Measurements from ENCODE around the gene MFF.
A peak's percentile ranks its signal among the peaks of the same experiment; 100 is the strongest.

MFF gene

DNA sequence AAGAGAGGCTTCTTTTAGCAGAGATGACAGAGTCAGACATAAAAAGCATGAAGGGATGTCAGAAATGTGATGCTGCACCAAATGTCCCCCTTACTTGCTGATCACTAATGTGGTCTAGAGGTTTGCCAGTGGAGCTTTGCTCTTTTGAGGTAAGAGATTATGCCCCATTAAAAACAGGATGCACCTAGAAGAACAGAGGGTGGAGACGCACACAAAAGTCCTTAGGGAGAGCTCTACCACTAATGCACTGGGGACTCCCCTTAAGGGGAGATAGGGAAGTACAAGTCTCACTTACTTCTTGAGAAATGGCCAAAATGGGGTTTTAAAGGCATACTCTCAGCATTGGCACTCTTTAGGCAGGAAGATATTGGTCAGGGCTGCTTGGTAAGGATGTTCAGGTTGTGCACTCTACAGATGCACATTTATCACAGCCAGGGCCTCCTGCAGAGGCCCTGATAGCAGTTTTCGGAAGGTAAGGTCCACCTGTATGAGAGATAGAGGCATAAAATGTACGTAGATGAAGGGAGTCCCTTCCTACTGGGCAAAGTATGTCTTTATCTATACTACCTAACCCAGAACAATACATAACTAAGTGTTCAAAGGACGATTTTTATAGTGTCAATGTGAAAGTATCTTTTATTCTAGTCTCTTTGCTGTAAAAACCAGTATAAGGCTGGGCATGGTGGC, 79.7 kb downstream of the MFF start:
- H3K4me3 ChIP-seq (ENCODE audit: insufficient read depth, low read length, poor library complexity, severe bottlenecking), result no peak overlapping the region
- no peak overlapping the region for H3K4me2 ChIP-seq (ENCODE audit: low read depth, low read length, poor library complexity, severe bottlenecking)
- TF ChIP-seq CTCF (IDR thresholded peaks at IDR 0.05; ENCODE audit: insufficient read depth, low read length, poor library complexity, severe bottlenecking), result no peak
- no peak for TF ChIP-seq EZH2phosphoT487 (conservative IDR thresholded peaks at IDR 0.05; ENCODE audit: low read length)
- H3F3A ChIP-seq (ENCODE audit: insufficient read depth), result no peaks in the 10 kb centered on the region
- H3K9me2 ChIP-seq (replicated peaks; ENCODE audit: insufficient read depth, low read length), result no peaks in the 10 kb centered on the region
- H3K9me3 ChIP-seq (ENCODE audit: insufficient read depth, low read length), result no peaks in the 10 kb centered on the region
- no peak overlapping the region for H3K27ac ChIP-seq (ENCODE audit: low read depth, low read length)
- no peaks in the 10 kb centered on the region for H3K36me3 ChIP-seq (ENCODE audit: low read length)
- no peaks in the 10 kb centered on the region for H3K79me2 ChIP-seq (ENCODE audit: insufficient read depth, low read length)
- no peaks in the 10 kb centered on the region for H4K20me1 ChIP-seq (ENCODE audit: low read depth, low read length)
- H2AFZ ChIP-seq (ENCODE audit: low read depth, low read length, severe bottlenecking), result no peak overlapping the region
- H3K9ac ChIP-seq (ENCODE audit: low read length), result no peak overlapping the region
- H3K27me3 ChIP-seq (ENCODE audit: low read length), result no peaks in the 10 kb centered on the region

DNA sequence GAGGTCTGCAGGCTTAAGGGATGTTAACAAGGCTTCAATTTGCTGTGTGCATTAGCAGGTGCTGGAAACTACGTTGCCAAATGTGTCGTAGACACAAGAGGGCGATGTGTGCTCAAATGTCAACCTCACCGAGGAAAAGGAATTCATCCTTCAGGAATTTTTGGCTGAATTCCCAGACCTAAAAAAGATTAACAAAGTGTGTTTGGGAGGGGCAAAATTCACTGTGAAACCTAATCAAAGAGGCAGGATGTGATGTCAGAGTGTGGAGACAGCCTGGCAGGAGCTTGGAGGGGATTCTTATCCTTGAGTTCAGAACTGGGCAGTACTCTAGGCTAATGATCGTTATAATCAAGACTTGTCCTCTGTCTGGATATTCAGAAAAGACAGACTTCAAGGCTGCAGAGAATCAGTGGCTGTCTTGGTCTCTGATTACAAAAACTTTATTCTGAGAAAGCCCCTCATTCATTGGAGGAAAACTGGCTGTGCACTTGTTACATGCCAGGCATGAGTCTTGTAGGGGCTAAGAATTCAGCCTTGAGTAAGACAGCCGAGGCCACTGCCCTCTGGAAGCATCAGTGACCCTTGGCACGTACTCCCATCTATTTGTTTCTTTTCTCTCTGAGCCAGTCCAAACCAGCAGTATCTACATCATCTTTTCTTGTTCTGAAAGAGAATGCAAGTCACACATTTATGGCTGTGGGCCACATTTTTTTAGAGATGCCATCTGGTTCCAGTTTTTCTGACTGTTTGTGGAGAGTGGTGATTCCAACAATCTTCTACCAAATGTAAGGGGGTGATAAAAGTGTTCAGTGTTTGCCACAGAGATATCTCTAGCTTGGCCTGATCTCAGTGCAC, 81.4 kb downstream of the MFF start:
- no peaks in the 10 kb centered on the region for H4K20me1 ChIP-seq (ENCODE audit: low read depth, low read length)
- no peaks in the 10 kb centered on the region for H3K9me3 ChIP-seq (ENCODE audit: insufficient read depth, low read length)
- H2AFZ ChIP-seq (ENCODE audit: low read depth, low read length, severe bottlenecking), result no peak overlapping the region
- H3K36me3 ChIP-seq (ENCODE audit: low read length), result no peaks in the 10 kb centered on the region
- no peak overlapping the region for H3K4me2 ChIP-seq (ENCODE audit: low read depth, low read length, poor library complexity, severe bottlenecking)
- no peak overlapping the region for H3K27ac ChIP-seq (ENCODE audit: low read depth, low read length)
- TF ChIP-seq CTCF (IDR thresholded peaks at IDR 0.05; ENCODE audit: insufficient read depth, low read length, poor library complexity, severe bottlenecking) (peak; percentile 27), EZH2phosphoT487 (conservative IDR thresholded peaks at IDR 0.05; ENCODE audit: low read length) (no peak)
- H3K9ac ChIP-seq (ENCODE audit: low read length), result no peak overlapping the region
- no peaks in the 10 kb centered on the region for H3F3A ChIP-seq (ENCODE audit: insufficient read depth)
- no peaks in the 10 kb centered on the region for H3K27me3 ChIP-seq (ENCODE audit: low read length)
- H3K79me2 ChIP-seq (ENCODE audit: insufficient read depth, low read length), result no peaks in the 10 kb centered on the region
- no peak overlapping the region for H3K4me3 ChIP-seq (ENCODE audit: insufficient read depth, low read length, poor library complexity, severe bottlenecking)
- H3K9me2 ChIP-seq (replicated peaks; ENCODE audit: insufficient read depth, low read length), result no peaks in the 10 kb centered on the region
